ENCODE measurements around the gene SF3A2.
A peak's percentile ranks its signal among the peaks of the same experiment; 100 is the strongest.

The SF3A2 gene

GRCh38 chr19:2239771-2240770 lies 3.4 kb downstream of the SF3A2 start:
- no peak for DNase-seq

- peak in 17 of 56 donors; percentile 6 to 56 (median 18) for DNase-seq
Measured at GRCh38 chr19:2240881-2241760, 4.5 kb downstream of the SF3A2 start.

DNA sequence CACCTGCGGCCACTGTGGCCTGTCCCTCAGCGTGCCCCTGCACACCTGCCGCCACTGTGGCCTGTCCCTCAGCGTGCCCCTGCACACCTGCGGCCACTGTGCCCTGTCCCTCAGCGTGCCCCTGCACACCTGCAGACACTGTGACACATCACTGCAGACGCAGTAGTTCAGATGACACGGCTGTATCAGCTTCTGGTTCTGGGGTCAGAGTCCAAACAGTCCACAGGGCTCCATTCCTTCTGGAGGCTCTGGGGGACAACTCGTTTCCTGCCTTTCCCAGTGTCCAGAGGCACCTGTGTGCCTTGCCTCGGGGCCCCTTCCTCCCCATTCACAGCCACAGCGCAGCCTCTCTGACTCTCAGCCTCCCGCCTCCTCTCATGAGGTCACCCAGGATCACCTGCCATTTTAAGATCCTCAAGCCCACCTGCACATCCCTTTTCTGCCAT lies 5.5 kb downstream of the SF3A2 start:
- no peak for DNase-seq

DNA sequence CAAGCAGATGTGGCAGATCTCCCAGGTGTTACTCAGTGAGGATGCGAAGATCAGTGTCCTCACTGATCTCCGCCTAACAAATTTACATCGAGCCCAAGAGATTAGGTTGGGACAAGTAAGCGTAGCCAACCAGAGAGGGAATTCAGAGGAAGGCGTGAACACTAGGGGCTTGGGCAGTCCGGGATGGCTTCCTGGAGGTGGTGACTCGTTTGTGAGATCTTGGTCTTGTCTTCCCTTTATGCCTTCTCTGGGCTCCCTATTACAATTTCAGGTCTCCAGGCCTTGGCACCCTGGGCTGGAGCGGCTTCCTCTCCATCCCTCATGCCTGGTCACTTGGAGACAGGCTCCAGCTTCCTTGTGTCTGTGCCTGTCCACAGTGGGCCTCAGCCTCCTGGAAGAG lies 6.2 kb downstream of the SF3A2 start:
- DNase-seq = no peak

- no peak for DNase-seq
Measured at GRCh38 chr19:2243274-2244124, 6.9 kb downstream of the SF3A2 start.

- no peak for DNase-seq
Measured at GRCh38 chr19:2244125-2244411, 7.4 kb downstream of the SF3A2 start.

DNA sequence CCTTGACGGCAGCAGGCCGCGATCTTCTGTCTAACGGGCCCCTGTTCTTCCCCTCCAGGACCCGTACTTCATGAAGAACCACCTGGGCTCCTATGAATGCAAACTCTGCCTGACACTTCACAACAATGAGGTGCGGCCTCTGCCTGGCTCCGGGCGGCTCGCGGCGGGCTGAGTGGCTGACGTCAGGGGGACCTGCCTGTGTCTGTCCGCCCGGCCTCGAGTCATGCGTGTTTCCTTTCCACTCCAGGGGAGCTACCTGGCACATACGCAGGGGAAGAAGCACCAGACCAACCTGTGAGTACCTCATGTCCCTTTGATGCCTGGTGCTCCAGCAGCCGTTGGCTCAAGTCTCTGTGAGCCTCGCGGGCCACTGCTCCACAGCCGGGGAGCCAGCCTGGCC lies 7.9 kb downstream of the SF3A2 start:
- no peak for DNase-seq

DNA sequence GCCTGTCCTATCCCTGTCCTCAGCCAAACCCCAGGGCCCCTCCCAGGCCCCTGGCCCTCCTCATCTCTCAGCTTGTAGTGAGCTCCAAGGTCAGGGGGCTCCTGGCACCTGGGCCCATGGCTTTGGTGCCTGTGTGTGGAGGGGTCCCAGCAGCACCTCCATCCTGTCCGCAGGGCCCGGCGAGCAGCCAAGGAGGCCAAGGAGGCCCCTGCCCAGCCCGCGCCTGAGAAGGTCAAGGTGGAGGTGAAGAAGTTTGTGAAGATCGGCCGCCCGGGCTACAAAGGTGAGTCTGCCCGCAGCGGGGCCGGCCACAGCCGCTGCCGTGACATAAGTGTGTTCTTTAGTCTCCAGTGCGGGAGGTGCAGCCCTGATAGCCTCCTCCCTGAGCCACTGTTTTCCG lies 8.6 kb downstream of the SF3A2 start:
- no peak for DNase-seq

GRCh38 chr19:2246014-2246620 lies 9.5 kb downstream of the SF3A2 start:
- no peak for DNase-seq

- peak in 35 of 56 donors; percentile 5 to 62 (median 23) for DNase-seq
Measured at GRCh38 chr19:2246801-2247361, 10.3 kb downstream of the SF3A2 start.

DNA sequence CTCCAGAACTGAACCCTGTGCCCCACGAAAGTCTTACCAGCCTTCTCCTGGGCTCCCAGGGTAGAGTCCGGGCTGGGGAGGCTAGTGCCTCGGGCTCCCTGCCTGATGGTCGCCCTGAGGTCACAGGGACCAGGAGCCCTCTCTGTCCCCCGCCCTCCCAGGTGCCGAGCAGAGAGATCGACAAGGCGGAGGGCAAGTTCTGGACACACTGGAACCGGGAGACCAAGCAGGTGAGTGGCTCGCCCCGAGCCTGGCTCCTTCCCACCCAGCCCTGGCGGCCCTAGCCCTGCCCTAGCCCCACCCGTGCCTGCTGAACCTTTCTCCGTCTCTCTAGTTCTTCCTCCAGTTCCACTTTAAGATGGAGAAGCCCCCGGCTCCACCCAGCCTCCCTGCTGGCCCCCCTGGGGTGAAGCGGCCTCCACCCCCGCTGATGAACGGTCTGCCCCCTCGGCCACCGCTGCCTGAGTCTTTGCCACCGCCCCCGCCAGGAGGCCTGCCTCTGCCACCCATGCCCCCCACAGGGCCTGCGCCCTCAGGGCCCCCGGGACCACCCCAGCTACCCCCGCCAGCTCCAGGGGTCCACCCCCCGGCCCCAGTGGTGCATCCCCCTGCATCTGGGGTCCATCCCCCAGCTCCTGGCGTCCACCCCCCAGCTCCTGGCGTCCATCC lies 10.9 kb downstream of the SF3A2 start:
- DNase-seq = no peak

GRCh38 chr19:2248136-2249009 lies 11.7 kb downstream of the SF3A2 start:
- DNase-seq = no peak

- no peak for DNase-seq
Measured at GRCh38 chr19:2249010-2249866, 12.6 kb downstream of the SF3A2 start, which contains the start of gene AMH. Gene AMH, plus strand, starts transcription at chr19:2249323. Its CDS starts 10 bp downstream, at chr19:2249333.

DNA sequence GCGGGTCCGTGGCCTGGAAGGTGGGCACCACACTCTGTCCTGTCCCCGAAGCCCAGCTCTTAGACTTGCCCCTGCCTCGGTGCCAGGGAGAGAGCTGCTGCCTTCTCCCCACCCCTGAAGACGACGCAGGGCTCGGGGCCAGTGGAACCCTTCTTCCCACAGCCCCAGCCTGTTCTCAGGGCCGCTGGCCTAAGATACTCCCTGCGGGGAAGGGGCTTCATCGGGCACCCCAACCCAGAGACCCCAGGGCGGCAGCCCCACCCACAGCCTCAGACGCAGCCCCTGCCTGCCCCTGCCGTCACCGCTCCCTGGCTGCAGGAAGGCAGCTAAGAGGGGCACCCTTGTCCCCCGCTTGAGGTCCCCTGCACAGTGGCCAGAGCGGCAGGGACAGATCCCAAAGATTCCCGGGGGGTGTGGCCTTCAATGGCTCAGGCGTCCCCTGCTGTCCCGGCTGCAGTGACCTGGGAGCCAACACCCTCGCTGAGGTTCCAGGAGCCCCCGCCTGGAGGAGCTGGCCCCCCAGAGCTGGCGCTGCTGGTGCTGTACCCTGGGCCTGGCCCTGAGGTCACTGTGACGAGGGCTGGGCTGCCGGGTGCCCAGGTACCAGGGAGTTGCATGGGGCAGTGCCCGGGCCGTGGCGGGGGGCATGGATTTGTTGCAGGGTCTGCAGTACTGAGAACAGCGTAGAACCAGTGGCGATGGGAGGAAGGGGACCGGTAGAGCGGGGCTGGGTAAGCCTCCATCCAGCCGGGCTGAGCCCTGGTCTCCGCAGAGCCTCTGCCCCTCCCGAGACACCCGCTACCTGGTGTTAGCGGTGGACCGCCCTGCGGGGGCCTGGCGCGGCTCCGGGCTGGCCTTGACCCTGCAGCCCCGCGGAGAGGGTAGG lies 13.5 kb downstream of the SF3A2 start:
- no peak for DNase-seq

DNA sequence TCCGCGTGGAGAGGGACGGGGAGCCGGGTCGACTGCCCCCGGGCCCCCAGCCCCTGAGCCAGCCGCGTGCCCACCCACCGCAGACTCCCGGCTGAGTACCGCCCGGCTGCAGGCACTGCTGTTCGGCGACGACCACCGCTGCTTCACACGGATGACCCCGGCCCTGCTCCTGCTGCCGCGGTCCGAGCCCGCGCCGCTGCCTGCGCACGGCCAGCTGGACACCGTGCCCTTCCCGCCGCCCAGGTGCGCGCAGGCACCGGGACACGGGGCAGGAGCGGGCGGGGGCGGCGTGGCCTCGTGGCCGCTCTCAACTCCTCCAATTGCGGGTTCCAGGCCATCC lies 14.1 kb downstream of the SF3A2 start:
- no peak for DNase-seq

- DNase-seq = no peak
Measured at GRCh38 chr19:2251106-2252054, 14.8 kb downstream of the SF3A2 start.

Data from nucleus accumbens (tissue), 56 donors.